ENCODE results near the gene TMEM175. TPM values are rescaled to one million over a fixed set of nuclear protein-coding genes. Genes with fewer than 3 reads are reported as not detected.

TMEM175 gene
- total and polyA plus RNA-seq, 2 donors (not counting 1 experiment from before 2014, with no cell fraction given) = 44.4 to 432 TPM

DNA sequence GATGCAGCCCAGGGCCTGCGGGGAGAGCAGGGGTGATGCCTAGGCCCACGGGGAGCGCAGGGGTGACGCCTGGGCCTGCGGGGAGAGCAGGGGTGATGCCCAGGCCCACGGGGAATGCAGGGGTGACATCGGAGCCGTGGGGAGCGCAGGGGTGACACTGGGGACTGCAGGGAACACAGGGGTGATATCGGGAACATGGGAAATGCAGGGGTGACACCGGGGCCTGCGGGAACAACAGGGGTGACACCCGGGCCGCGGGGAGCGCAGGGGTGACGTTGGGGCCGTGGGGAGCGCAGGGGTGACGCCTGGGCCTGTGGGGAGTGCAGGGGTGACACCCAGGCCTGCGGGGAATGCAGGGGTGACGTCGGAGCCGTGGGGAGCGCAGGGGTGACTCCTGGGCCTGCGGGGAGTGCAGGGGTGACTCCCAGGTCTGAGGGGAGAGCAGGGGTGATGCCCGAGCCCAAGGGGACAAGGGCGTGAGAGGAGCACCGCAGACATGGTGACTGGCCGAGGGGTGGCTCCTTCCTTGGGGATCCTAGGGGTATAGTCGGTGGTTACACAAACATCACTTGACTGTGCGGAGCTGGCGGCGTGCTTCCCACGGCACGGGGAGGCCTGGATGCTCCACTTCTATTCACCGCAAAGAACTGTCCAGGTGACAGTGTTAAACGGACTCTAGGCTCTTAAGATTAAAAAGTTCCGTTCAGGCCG is 38.1 kb upstream of the TMEM175 start:
- Histone ChIP-seq H3K9ac (ENCODE audit: low read length) (no peak overlapping the region), H3K4me2 (replicated peaks; ENCODE audit: low read depth, low read length, poor library complexity, severe bottlenecking) (no peak overlapping the region), H2AFZ (ENCODE audit: insufficient read depth, low read depth, low read length, poor library complexity, severe bottlenecking) (no peak overlapping the region), H3K27me3 (replicated peaks in 1 of 4; ENCODE audit: control extremely low read depth in 1 of 4, control insufficient read depth in 3 of 4, insufficient read depth in 4 of 4, low read length in 3 of 4) (no peaks in the 10 kb centered on the region), H3K9me3 (ENCODE audit: control extremely low read depth in 1 of 3, control insufficient read depth in 2 of 3, insufficient read depth in 1 of 3, low read length in 2 of 3) (peaks cover 0 to 3% (median 0%) of the 10 kb centered on the region in 3 donors), H3K4me3 (ENCODE audit: control extremely low read depth in 1 of 5, extremely low read depth in 1 of 5, insufficient read depth in 1 of 5, low read depth in 2 of 5, low read length in 4 of 5) (no peak overlapping the region), H3K4me1 (ENCODE audit: control insufficient read depth in 2 of 2, insufficient read depth in 2 of 2, low read length in 2 of 2) (no peaks in the 10 kb centered on the region), H4K20me1 (ENCODE audit: control insufficient read depth, insufficient read depth, low read length, poor library complexity, severe bottlenecking) (peaks cover 98% of the 10 kb centered on the region), H3K27ac (ENCODE audit: low read length in 2 of 2) (no peak overlapping the region), H3K79me2 (ENCODE audit: control insufficient read depth, insufficient read depth, low read length) (peaks cover 37% of the 10 kb centered on the region), H3K36me3 (replicated peaks in 1 of 2; ENCODE audit: control extremely low read depth in 1 of 2, control insufficient read depth in 1 of 2, extremely low read depth in 1 of 2, insufficient read depth in 2 of 2, low read length in 1 of 2) (peaks cover 0 to 63% of the 10 kb centered on the region in 2 experiments)
- Mint-ChIP-seq H3K4me3 (no peak overlapping the region), H3K27me3 (no peaks in the 10 kb centered on the region), H3K27ac (no peak overlapping the region), H3K9me3 (ENCODE audit: insufficient read depth) (no peaks in the 10 kb centered on the region), H3K4me1 (no peaks in the 10 kb centered on the region)
- ATAC-seq (ENCODE audit: low read depth) (no peak), DNase-seq (no peak)
- TF ChIP-seq, protein P1, sequence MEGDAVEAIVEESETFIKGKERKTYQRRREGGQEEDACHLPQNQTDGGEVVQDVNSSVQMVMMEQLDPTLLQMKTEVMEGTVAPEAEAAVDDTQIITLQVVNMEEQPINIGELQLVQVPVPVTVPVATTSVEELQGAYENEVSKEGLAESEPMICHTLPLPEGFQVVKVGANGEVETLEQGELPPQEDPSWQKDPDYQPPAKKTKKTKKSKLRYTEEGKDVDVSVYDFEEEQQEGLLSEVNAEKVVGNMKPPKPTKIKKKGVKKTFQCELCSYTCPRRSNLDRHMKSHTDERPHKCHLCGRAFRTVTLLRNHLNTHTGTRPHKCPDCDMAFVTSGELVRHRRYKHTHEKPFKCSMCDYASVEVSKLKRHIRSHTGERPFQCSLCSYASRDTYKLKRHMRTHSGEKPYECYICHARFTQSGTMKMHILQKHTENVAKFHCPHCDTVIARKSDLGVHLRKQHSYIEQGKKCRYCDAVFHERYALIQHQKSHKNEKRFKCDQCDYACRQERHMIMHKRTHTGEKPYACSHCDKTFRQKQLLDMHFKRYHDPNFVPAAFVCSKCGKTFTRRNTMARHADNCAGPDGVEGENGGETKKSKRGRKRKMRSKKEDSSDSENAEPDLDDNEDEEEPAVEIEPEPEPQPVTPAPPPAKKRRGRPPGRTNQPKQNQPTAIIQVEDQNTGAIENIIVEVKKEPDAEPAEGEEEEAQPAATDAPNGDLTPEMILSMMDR (IDR thresholded peaks at IDR 0.05) = no peak
- TF ChIP-seq EZH2 (IDR thresholded peaks at IDR 0.05; ENCODE audit: borderline replicate concordance, insufficient read depth, low read depth, low read length, poor library complexity, severe bottlenecking) = no peak
- 97% methylated on average over 40 of the region's 40 CpGs for WGBS (ENCODE audit: insufficient coverage)
- ChIA-PET CTCF (no interaction called here), POLR2A (no interaction called here)
- intact Hi-C loops (cut with micrococcal nuclease) = no loop called here

DNA sequence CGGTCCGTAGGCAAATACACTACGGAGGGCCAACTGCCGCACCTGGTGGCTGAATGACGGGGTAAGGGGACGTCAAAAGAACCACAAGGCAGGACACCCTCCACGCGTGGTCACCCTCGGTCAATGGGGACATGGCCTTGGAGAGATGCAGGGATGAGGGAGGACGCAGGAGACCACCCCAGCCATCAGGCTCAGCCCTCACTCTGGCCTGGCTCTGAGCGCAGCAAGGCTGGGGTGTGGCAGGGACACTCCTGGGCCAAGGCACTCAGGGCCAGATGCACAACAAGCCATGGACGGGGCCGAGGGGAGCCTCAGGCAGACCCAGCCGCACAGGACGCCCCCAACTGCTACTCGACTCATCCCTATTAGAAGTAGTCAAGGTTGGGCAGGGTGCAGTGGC is 36.7 kb upstream of the TMEM175 start:
- Histone ChIP-seq H3K9ac (ENCODE audit: low read length) (no peak overlapping the region), H3K27me3 (replicated peaks in 1 of 4; ENCODE audit: control extremely low read depth in 1 of 4, control insufficient read depth in 3 of 4, insufficient read depth in 4 of 4, low read length in 3 of 4) (no peaks in the 10 kb centered on the region), H3K4me2 (replicated peaks; ENCODE audit: low read depth, low read length, poor library complexity, severe bottlenecking) (no peak overlapping the region), H2AFZ (ENCODE audit: insufficient read depth, low read depth, low read length, poor library complexity, severe bottlenecking) (no peak overlapping the region), H3K27ac (ENCODE audit: low read length in 2 of 2) (no peak overlapping the region), H3K9me3 (ENCODE audit: control extremely low read depth in 1 of 3, control insufficient read depth in 2 of 3, insufficient read depth in 1 of 3, low read length in 2 of 3) (peaks cover 0 to 3% (median 0%) of the 10 kb centered on the region in 3 donors), H4K20me1 (ENCODE audit: control insufficient read depth, insufficient read depth, low read length, poor library complexity, severe bottlenecking) (peaks cover 98% of the 10 kb centered on the region), H3K79me2 (ENCODE audit: control insufficient read depth, insufficient read depth, low read length) (peaks cover 51% of the 10 kb centered on the region), H3K4me3 (ENCODE audit: control extremely low read depth in 1 of 5, extremely low read depth in 1 of 5, insufficient read depth in 1 of 5, low read depth in 2 of 5, low read length in 4 of 5) (no peak overlapping the region), H3K4me1 (ENCODE audit: control insufficient read depth in 2 of 2, insufficient read depth in 2 of 2, low read length in 2 of 2) (no peaks in the 10 kb centered on the region), H3K36me3 (replicated peaks in 1 of 2; ENCODE audit: control extremely low read depth in 1 of 2, control insufficient read depth in 1 of 2, extremely low read depth in 1 of 2, insufficient read depth in 2 of 2, low read length in 1 of 2) (peaks cover 0 to 50% of the 10 kb centered on the region in 2 experiments)
- no peak overlapping the region for H3K27ac Mint-ChIP-seq
- 98% methylated on average over 14 of the region's 16 CpGs for WGBS (ENCODE audit: insufficient coverage)
- CTCF ChIA-PET = interaction anchor here (2.4 kb wide), 1 partner anchor 92 kb away, joined by 23 read pairs; the partner anchor contains the start of gene IDUA
- DNase-seq (no peak), ATAC-seq (ENCODE audit: low read depth) (no peak)
- intact Hi-C loops (cut with micrococcal nuclease) = loop anchor here (5.0 kb wide), 1 partner anchor 92 kb away; the partner anchor contains the start of gene IDUA
- TF ChIP-seq, protein P1 (IDR thresholded peaks at IDR 0.05) = no peak
- no peak for TF ChIP-seq EZH2 (IDR thresholded peaks at IDR 0.05; ENCODE audit: borderline replicate concordance, insufficient read depth, low read depth, low read length, poor library complexity, severe bottlenecking)
- POLR2A ChIA-PET = no interaction called here
- H3K4me1 Mint-ChIP-seq = no peaks in the 10 kb centered on the region
- no peak overlapping the region for H3K4me3 Mint-ChIP-seq
- no peaks in the 10 kb centered on the region for H3K27me3 Mint-ChIP-seq
- no peaks in the 10 kb centered on the region for H3K9me3 Mint-ChIP-seq (ENCODE audit: insufficient read depth)
